Glutamatergic neuron (in vitro differentiated cells): Measurements from ENCODE around the gene FSTL4. TPM values are rescaled to one million over a fixed set of nuclear protein-coding genes. Genes with fewer than 3 reads are reported as not detected.

Source experiments
- DNase-seq: peaks from one replicate; pipeline ENCODE4 v3.0.0; 2022
- H3K27ac Mint-ChIP-seq: one replicate; pipeline ENCODE4 v1.8.0; 2020; ENCODE audit warnings: mild to moderate bottlenecking, mixed read lengths, inconsistent platforms; ENCODE audit not compliant: unreplicated experiment
- H3K27me3 Mint-ChIP-seq: one replicate; pipeline ENCODE4 v1.8.0; 2020; ENCODE audit warnings: mild to moderate bottlenecking, moderate library complexity, mixed read lengths, inconsistent platforms; ENCODE audit not compliant: unreplicated experiment
- H3K36me3 Mint-ChIP-seq: one replicate; pipeline ENCODE4 v1.8.0; 2020; ENCODE audit warnings: mild to moderate bottlenecking, mixed read lengths, inconsistent platforms; ENCODE audit not compliant: unreplicated experiment
- H3K4me1 Mint-ChIP-seq: one replicate; pipeline ENCODE4 v1.8.0; 2020; ENCODE audit warnings: mild to moderate bottlenecking, low read depth, mixed read lengths, inconsistent platforms; ENCODE audit not compliant: unreplicated experiment
- H3K4me3 Mint-ChIP-seq: one replicate; pipeline ENCODE4 v1.8.0; 2020; ENCODE audit warnings: mild to moderate bottlenecking, mixed read lengths, inconsistent platforms; ENCODE audit not compliant: unreplicated experiment
- H3K9me3 Mint-ChIP-seq: one replicate; pipeline ENCODE4 v1.8.0; 2020; ENCODE audit warnings: mild to moderate bottlenecking, moderate library complexity, mixed read lengths, inconsistent platforms; ENCODE audit not compliant: unreplicated experiment
- total RNA-seq: library from RNA; stranded (reverse); fragmentation: NEBNext Ultra II Directional; extraction: Animal tissue kit (Norgen Biotek cat#: 25700); gene quantifications from one replicate; pipeline ENCODE4 v1.2.1, GENCODE V29; 2021; ENCODE audit not compliant: unreplicated experiment
- TF ChIP-seq, protein P1 (sequence below): fragments of 200-600 bp; sonication (generic); IDR thresholded peaks from one replicate; pipeline ENCODE4 v1.5.0; 2021; ENCODE audit not compliant: partially characterized antibody, unreplicated experiment

Gene FSTL4
- total RNA-seq, 1 donor from 2014 or later: 29.0 TPM

DNA sequence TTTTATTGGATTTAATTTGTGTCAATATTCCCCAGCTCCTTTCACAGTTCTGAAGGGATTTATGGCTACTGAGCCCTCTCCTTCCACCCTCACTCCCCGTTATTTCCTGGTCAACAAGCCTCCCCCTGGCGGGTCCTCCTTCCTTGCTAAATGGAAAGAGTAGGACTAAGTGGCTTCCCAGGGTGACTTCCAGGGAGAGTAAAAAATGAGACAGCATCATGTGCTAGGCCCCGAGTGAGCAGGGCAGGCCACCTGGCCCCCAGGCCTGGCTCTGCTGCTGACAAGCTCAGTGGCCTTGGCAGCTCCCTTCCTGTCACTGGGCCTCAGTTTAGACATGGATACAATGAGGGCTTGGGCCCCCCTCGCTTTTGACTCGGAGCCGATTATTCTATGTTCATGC is 359.3 kb downstream of the FSTL4 start:
- Mint-ChIP-seq H3K27ac (no peak overlapping the region), H3K36me3 (peaks cover 6% of the 10 kb centered on the region), H3K4me3 (no peak overlapping the region), H3K9me3 (peaks cover 3% of the 10 kb centered on the region), H3K4me1 (peaks cover 3% of the 10 kb centered on the region), H3K27me3 (no peaks in the 10 kb centered on the region)
- TF ChIP-seq, protein P1, sequence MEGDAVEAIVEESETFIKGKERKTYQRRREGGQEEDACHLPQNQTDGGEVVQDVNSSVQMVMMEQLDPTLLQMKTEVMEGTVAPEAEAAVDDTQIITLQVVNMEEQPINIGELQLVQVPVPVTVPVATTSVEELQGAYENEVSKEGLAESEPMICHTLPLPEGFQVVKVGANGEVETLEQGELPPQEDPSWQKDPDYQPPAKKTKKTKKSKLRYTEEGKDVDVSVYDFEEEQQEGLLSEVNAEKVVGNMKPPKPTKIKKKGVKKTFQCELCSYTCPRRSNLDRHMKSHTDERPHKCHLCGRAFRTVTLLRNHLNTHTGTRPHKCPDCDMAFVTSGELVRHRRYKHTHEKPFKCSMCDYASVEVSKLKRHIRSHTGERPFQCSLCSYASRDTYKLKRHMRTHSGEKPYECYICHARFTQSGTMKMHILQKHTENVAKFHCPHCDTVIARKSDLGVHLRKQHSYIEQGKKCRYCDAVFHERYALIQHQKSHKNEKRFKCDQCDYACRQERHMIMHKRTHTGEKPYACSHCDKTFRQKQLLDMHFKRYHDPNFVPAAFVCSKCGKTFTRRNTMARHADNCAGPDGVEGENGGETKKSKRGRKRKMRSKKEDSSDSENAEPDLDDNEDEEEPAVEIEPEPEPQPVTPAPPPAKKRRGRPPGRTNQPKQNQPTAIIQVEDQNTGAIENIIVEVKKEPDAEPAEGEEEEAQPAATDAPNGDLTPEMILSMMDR: no peak
- no peak for DNase-seq

DNA sequence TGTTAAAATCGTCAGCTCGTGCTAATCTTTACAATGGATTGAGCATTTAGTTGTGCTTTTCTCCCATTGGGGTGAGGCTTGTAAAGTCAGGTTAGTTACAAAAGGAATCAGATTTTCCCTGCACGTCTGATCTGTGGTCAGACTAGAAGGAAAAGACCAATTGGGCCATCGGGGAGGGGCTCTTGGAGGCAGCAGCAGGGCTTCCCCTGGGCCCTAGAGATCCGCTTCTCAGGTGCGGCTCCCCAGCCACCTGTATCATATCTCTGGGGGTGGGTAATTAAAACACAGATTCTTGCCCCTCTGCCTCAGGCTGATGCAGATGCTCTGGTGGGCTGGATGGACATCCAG is 360.2 kb downstream of the FSTL4 start:
- H3K4me3 Mint-ChIP-seq: no peak overlapping the region
- TF ChIP-seq, protein P1: no peak
- peaks cover 3% of the 10 kb centered on the region for H3K4me1 Mint-ChIP-seq
- no peak overlapping the region for H3K27ac Mint-ChIP-seq
- peaks cover 3% of the 10 kb centered on the region for H3K9me3 Mint-ChIP-seq
- peaks cover 6% of the 10 kb centered on the region for H3K36me3 Mint-ChIP-seq
- DNase-seq: no peak
- H3K27me3 Mint-ChIP-seq: no peaks in the 10 kb centered on the region

DNA sequence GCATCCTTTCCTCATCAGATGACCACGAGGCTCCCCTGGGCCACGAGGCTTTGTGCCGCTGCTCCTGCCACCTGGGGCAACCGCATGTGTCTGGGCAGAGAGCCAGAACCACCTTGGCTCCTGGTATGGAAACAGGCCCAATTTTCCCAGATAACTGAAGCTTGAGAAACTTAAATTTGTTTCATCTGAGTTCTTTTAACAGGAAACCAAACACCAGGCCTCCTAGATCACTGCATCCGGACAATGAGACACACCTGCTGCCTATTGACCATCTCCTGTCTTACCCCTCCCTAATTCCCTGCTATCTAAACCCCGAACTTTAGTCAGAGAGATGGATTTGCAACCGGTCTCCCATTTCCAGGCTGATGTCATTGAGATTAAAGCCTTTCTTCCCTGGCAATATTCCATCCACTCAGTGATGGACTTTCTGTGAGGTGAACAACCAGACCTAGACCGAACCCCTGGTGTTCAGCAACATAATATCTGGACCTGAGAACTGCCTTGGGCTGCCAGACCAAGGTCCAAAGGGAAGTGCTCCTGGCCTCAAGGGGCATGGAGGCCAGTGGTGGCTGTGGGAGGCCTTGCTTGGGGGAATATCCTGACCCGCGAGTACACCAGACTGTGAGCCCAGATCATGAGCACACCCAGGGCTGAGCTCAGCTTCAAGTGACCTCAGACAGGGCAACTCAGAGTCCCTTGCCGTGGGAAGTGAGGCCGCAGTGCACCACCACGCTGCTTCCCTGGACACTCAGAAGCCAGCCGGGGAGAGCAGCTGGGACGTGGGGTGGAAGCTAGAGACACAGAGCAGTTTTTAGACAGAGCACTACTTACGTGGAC is 360.8 kb downstream of the FSTL4 start:
- Mint-ChIP-seq H3K9me3 (peaks cover 3% of the 10 kb centered on the region), H3K27me3 (no peaks in the 10 kb centered on the region), H3K4me3 (no peak overlapping the region), H3K36me3 (peaks cover 6% of the 10 kb centered on the region), H3K4me1 (peaks cover 3% of the 10 kb centered on the region), H3K27ac (no peak overlapping the region)
- DNase-seq: no peak
- TF ChIP-seq, protein P1: no peak

DNA sequence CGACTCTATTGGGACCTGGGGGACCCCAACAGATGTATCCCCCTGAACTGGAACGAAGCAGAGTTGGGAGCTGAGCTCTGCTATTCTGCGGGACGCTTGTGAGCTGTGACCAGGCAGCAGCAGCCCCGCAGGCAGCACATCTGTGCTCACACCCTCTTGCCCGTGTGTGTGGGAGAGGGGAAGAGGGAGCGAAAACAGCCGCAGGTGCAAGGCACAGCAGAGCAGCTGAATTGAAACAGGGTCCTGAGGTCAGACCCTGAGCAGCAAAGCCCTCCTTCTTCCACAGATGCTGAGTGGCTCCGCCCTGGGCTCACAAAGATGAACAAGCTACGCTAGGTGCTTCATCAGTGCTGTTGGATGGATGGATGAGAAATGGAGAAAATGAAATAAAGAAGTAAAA is 361.8 kb downstream of the FSTL4 start:
- Mint-ChIP-seq H3K4me1 (peaks cover 4% of the 10 kb centered on the region), H3K4me3 (no peak overlapping the region), H3K27ac (no peak overlapping the region), H3K27me3 (no peaks in the 10 kb centered on the region), H3K9me3 (peaks cover 3% of the 10 kb centered on the region), H3K36me3 (peaks cover 6% of the 10 kb centered on the region)
- no peak for DNase-seq
- TF ChIP-seq, protein P1: no peak

DNA sequence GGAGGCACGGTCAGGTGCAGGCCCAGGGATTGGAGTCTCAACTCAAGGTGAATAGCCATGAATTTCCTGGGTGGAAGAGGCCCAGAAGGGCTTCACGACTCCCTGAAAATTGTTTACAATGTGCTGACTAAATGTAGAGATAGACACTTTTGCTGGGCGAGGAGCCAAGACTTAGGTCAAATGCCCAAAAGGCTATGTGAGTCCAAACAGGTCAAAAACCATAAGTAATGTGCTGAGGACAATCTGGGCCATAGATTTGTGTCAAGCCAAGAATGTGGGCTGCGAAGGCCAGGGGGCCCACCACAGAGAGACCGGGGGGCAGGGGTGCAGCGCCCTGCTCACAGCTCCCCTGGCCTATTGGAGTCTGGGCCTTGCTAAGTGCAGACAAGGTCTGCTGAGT is 362.7 kb downstream of the FSTL4 start:
- Mint-ChIP-seq H3K4me3 (no peak overlapping the region), H3K36me3 (peaks cover 6% of the 10 kb centered on the region), H3K4me1 (peaks cover 8% of the 10 kb centered on the region), H3K9me3 (peaks cover 5% of the 10 kb centered on the region), H3K27me3 (no peaks in the 10 kb centered on the region), H3K27ac (no peak overlapping the region)
- no peak for DNase-seq
- TF ChIP-seq, protein P1: no peak
